ENCODE results near the gene LTA4H.

DNA sequence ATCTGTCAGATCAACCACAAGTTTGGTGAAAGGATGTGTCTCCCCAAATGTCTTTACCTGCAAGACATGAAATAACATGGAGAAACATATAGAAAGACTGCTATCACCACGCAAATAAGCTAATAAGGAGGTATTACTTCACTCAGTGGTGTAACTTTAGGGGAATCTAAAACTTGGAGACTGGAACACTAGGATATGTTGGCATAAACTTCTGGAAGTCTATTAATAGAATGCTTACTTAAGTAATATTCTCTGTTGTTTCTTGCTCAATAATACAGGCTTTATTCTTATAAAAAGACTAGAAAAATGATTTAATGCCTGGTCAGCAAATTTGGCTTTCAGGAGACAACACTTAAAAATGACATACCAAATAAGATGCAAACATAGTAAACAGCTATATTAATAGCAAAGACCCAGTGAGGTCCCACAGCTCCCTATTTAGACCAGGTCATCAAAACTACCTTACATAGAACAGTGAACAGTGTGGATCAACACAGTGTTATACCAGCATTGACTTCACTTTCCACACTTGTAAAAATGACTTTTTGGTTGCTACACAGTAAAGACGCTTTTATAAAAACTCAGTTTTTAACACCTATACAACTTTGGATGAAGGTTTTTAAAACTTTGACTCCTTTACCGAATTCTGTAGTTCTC is 20.3 kb downstream of the LTA4H start:
- TF ChIP-seq CTCF (IDR thresholded peaks at IDR 0.05; ENCODE audit: insufficient read depth, low read depth, low read length) (no peak), EZH2 (IDR thresholded peaks at IDR 0.05; ENCODE audit: insufficient read depth, low read length) (no peak)

Data from astrocyte (in vitro differentiated cells and primary cell).